ENCODE results near the gene WDR27. TPM values are rescaled to one million over a fixed set of nuclear protein-coding genes. Genes with fewer than 3 reads are reported as not detected.

Gene WDR27
- total and polyA plus RNA-seq, 10 of the 15 experiments (the other 5 are each of a cell fraction or from before 2014, with no cell fraction given) = 1.9 to 33.2 (median 19.0) TPM

DNA sequence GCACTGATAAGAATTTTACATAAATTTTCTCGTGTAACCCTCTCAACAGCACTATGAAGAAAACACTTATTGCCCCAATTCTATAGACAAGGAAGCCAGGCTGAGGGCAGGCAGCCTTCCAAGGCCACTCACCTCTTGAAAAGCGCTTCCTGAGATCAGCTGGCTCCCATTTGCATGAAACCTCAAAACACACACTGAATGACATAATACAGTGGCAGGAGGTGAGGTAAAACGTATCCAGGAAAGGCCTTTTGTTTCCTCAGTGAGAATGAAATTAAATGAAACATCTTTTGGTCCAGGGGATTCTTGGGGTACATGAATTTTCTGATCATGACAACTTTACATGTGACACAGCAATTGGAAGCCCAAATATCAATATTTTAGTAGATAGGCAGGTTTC lies 112.5 kb downstream of the WDR27 start (continued):
- TF ChIP-seq MYB (IDR thresholded peaks at IDR 0.05; ENCODE audit: borderline replicate concordance, low read depth, low read length) = no peak
- TF ChIP-seq HSF1 (IDR thresholded peaks at IDR 0.05; ENCODE audit: low read depth, low read length) = no peak
- no peak for TF ChIP-seq PAX5 (IDR thresholded peaks at IDR 0.05; ENCODE audit: borderline replicate concordance, low read depth, low read length)
- peak; percentile 58; the same call in 1 of the 2 replicates for TF ChIP-seq CREM (IDR thresholded peaks at IDR 0.05; ENCODE audit: low read depth)
- no peak for TF ChIP-seq ASH2L (IDR thresholded peaks at IDR 0.05; ENCODE audit: borderline replicate concordance, low read depth)
- TF ChIP-seq NFIC (IDR thresholded peaks at IDR 0.05; ENCODE audit: low read depth, low read length) = peak; percentile 25; the same call in 1 of the 2 replicates
- no peak for TF ChIP-seq STAT1 (conservative IDR thresholded peaks at IDR 0.05)
- no peak for TF ChIP-seq NFYA (IDR thresholded peaks at IDR 0.05; ENCODE audit: borderline replicate concordance, low read depth, low read length)
- TF ChIP-seq ZNF217 (IDR thresholded peaks at IDR 0.05) = no peak
- peak; percentile 99 for TF ChIP-seq POU2F2 (IDR thresholded peaks at IDR 0.05; ENCODE audit: borderline replicate concordance, low read depth, low read length)
- no peak for TF ChIP-seq LARP7 (IDR thresholded peaks at IDR 0.05)
- TF ChIP-seq HDGF (IDR thresholded peaks at IDR 0.05) = no peak
- peak; percentile 54 for TF ChIP-seq ATF7 (IDR thresholded peaks at IDR 0.05; ENCODE audit: low read depth)
- no peak for TF ChIP-seq BMI1 (IDR thresholded peaks at IDR 0.05; ENCODE audit: borderline replicate concordance)
- TF ChIP-seq, protein P1, sequence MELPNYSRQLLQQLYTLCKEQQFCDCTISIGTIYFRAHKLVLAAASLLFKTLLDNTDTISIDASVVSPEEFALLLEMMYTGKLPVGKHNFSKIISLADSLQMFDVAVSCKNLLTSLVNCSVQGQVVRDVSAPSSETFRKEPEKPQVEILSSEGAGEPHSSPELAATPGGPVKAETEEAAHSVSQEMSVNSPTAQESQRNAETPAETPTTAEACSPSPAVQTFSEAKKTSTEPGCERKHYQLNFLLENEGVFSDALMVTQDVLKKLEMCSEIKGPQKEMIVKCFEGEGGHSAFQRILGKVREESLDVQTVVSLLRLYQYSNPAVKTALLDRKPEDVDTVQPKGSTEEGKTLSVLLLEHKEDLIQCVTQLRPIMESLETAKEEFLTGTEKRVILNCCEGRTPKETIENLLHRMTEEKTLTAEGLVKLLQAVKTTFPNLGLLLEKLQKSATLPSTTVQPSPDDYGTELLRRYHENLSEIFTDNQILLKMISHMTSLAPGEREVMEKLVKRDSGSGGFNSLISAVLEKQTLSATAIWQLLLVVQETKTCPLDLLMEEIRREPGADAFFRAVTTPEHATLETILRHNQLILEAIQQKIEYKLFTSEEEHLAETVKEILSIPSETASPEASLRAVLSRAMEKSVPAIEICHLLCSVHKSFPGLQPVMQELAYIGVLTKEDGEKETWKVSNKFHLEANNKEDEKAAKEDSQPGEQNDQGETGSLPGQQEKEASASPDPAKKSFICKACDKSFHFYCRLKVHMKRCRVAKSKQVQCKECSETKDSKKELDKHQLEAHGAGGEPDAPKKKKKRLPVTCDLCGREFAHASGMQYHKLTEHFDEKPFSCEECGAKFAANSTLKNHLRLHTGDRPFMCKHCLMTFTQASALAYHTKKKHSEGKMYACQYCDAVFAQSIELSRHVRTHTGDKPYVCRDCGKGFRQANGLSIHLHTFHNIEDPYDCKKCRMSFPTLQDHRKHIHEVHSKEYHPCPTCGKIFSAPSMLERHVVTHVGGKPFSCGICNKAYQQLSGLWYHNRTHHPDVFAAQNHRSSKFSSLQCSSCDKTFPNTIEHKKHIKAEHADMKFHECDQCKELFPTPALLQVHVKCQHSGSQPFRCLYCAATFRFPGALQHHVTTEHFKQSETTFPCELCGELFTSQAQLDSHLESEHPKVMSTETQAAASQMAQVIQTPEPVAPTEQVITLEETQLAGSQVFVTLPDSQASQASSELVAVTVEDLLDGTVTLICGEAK (IDR thresholded peaks at IDR 0.05; ENCODE audit: borderline replicate concordance) = no peak
- no peak for TF ChIP-seq ZBED1 (IDR thresholded peaks at IDR 0.05; ENCODE audit: borderline replicate concordance)
- TF ChIP-seq SUPT20H (IDR thresholded peaks at IDR 0.05; ENCODE audit: borderline replicate concordance, control insufficient read depth, low read depth, low read length) = no peak
- TF ChIP-seq MTA3 (IDR thresholded peaks at IDR 0.05; ENCODE audit: borderline replicate concordance, low read length) = no peak
- no peak for TF ChIP-seq JUND (IDR thresholded peaks at IDR 0.05; ENCODE audit: low read depth, low read length)
- TF ChIP-seq, protein P2, sequence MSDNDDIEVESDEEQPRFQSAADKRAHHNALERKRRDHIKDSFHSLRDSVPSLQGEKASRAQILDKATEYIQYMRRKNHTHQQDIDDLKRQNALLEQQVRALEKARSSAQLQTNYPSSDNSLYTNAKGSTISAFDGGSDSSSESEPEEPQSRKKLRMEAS (IDR thresholded peaks at IDR 0.05; ENCODE audit: low read depth, low read length) = no peak
- TF ChIP-seq RAD51 (IDR thresholded peaks at IDR 0.05) = no peak
- TF ChIP-seq BCLAF1 (IDR thresholded peaks at IDR 0.05) = no peak
